ENCODE results near the gene PPARG. TPM values are rescaled to one million over a fixed set of nuclear protein-coding genes. Genes with fewer than 3 reads are reported as not detected.

PPARG gene
- total and polyA plus RNA-seq, 2 experiments from 2014 or later, result 0.15 to 0.42 TPM

DNA sequence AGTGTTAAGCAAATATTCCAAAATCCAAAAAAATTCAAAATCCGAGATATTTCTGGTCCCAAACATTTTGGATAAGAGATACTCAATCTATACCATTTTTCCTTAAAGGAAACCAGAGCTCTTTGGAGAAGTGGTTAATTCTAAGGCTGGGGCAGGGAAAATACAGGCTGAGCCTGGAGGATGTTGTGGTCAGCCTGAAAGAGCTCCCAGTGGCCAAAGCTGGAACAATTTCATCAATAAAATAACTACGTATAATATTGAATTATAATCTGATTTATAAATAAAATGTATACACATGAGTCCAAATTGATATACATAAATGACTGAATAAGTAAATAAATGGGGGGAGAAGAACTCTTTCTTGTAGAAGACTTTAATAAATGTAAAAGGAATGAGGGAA is 24.6 kb downstream of the PPARG start (continued):
- TF ChIP-seq NANOG (IDR thresholded peaks at IDR 0.05; ENCODE audit: borderline replicate concordance), result no peak

DNA sequence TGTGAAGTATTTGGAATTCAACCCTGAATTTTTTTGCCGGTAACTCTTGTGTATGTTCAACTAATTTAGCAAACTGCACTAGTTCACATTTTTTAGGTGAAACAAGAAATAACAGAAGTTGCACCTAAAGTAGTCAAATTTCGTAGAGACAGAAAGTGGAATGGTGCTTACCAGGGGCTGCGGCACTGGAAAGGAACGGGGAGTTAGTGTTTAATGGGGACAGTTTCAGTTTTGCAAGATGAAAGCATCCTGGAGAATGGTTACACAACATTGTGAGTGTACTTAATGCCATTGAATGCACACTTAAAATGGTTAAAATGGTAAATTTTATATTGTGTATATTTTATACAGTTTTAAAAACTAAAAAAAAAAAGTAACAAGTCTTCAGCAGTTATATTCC is 27.4 kb downstream of the PPARG start:
- Histone ChIP-seq H3K36me3 (ENCODE audit: insufficient read depth) (no peaks in the 10 kb centered on the region), H3K9me2 (ENCODE audit: insufficient read depth) (no peaks in the 10 kb centered on the region), H4K20me1 (replicated peaks; ENCODE audit: insufficient read depth) (no peaks in the 10 kb centered on the region), H3K4me1 (ENCODE audit: insufficient read depth) (no peaks in the 10 kb centered on the region), H3K4me2 (no peak overlapping the region), H3K79me2 (replicated peaks; ENCODE audit: insufficient read depth) (no peaks in the 10 kb centered on the region), H3K27ac (ENCODE audit: low read depth) (no peak overlapping the region), H3K27me3 (ENCODE audit: insufficient read depth) (no peaks in the 10 kb centered on the region), H3K4me3 (no peak overlapping the region), H3F3A (replicated peaks; ENCODE audit: low read depth) (no peaks in the 10 kb centered on the region), H2AFZ (no peak overlapping the region)
- Mint-ChIP-seq H3K36me3 (ENCODE audit: low read depth) (no peaks in the 10 kb centered on the region), H3K27me3 (ENCODE audit: insufficient read depth, low read depth, poor library complexity) (no peaks in the 10 kb centered on the region), H3K9me3 (no peaks in the 10 kb centered on the region), H3K4me1 (no peaks in the 10 kb centered on the region), H3K27ac (no peak overlapping the region), H3K4me3 (no peak overlapping the region)
- ATAC-seq (no peak), DNase-seq (ENCODE audit: low spot score) (no peak)
- TF ChIP-seq, protein P1, sequence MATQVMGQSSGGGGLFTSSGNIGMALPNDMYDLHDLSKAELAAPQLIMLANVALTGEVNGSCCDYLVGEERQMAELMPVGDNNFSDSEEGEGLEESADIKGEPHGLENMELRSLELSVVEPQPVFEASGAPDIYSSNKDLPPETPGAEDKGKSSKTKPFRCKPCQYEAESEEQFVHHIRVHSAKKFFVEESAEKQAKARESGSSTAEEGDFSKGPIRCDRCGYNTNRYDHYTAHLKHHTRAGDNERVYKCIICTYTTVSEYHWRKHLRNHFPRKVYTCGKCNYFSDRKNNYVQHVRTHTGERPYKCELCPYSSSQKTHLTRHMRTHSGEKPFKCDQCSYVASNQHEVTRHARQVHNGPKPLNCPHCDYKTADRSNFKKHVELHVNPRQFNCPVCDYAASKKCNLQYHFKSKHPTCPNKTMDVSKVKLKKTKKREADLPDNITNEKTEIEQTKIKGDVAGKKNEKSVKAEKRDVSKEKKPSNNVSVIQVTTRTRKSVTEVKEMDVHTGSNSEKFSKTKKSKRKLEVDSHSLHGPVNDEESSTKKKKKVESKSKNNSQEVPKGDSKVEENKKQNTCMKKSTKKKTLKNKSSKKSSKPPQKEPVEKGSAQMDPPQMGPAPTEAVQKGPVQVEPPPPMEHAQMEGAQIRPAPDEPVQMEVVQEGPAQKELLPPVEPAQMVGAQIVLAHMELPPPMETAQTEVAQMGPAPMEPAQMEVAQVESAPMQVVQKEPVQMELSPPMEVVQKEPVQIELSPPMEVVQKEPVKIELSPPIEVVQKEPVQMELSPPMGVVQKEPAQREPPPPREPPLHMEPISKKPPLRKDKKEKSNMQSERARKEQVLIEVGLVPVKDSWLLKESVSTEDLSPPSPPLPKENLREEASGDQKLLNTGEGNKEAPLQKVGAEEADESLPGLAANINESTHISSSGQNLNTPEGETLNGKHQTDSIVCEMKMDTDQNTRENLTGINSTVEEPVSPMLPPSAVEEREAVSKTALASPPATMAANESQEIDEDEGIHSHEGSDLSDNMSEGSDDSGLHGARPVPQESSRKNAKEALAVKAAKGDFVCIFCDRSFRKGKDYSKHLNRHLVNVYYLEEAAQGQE (IDR thresholded peaks at IDR 0.05; ENCODE audit: unreplicated experiment), result no peak
- TF ChIP-seq, protein P2, sequence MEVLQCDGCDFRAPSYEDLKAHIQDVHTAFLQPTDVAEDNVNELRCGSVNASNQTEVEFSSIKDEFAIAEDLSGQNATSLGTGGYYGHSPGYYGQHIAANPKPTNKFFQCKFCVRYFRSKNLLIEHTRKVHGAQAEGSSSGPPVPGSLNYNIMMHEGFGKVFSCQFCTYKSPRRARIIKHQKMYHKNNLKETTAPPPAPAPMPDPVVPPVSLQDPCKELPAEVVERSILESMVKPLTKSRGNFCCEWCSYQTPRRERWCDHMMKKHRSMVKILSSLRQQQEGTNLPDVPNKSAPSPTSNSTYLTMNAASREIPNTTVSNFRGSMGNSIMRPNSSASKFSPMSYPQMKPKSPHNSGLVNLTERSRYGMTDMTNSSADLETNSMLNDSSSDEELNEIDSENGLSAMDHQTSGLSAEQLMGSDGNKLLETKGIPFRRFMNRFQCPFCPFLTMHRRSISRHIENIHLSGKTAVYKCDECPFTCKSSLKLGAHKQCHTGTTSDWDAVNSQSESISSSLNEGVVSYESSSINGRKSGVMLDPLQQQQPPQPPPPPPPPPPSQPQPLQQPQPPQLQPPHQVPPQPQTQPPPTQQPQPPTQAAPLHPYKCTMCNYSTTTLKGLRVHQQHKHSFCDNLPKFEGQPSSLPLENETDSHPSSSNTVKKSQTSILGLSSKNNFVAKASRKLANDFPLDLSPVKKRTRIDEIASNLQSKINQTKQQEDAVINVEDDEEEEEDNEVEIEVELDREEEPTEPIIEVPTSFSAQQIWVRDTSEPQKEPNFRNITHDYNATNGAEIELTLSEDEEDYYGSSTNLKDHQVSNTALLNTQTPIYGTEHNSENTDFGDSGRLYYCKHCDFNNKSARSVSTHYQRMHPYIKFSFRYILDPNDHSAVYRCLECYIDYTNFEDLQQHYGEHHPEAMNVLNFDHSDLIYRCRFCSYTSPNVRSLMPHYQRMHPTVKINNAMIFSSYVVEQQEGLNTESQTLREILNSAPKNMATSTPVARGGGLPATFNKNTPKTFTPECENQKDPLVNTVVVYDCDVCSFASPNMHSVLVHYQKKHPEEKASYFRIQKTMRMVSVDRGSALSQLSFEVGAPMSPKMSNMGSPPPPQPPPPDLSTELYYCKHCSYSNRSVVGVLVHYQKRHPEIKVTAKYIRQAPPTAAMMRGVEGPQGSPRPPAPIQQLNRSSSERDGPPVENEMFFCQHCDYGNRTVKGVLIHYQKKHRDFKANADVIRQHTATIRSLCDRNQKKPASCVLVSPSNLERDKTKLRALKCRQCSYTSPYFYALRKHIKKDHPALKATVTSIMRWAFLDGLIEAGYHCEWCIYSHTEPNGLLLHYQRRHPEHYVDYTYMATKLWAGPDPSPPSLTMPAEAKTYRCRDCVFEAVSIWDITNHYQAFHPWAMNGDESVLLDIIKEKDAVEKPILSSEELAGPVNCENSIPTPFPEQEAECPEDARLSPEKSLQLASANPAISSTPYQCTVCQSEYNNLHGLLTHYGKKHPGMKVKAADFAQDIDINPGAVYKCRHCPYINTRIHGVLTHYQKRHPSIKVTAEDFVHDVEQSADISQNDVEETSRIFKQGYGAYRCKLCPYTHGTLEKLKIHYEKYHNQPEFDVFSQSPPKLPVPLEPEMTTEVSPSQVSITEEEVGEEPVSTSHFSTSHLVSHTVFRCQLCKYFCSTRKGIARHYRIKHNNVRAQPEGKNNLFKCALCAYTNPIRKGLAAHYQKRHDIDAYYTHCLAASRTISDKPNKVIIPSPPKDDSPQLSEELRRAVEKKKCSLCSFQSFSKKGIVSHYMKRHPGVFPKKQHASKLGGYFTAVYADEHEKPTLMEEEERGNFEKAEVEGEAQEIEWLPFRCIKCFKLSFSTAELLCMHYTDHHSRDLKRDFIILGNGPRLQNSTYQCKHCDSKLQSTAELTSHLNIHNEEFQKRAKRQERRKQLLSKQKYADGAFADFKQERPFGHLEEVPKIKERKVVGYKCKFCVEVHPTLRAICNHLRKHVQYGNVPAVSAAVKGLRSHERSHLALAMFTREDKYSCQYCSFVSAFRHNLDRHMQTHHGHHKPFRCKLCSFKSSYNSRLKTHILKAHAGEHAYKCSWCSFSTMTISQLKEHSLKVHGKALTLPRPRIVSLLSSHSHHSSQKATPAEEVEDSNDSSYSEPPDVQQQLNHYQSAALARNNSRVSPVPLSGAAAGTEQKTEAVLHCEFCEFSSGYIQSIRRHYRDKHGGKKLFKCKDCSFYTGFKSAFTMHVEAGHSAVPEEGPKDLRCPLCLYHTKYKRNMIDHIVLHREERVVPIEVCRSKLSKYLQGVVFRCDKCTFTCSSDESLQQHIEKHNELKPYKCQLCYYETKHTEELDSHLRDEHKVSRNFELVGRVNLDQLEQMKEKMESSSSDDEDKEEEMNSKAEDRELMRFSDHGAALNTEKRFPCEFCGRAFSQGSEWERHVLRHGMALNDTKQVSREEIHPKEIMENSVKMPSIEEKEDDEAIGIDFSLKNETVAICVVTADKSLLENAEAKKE (CRISPR knock-in tag; IDR thresholded peaks at IDR 0.05), result no peak
- no peak for TF ChIP-seq ZNF331 (CRISPR knock-in tag; IDR thresholded peaks at IDR 0.05; ENCODE audit: low read depth)
- TF ChIP-seq, protein P3, sequence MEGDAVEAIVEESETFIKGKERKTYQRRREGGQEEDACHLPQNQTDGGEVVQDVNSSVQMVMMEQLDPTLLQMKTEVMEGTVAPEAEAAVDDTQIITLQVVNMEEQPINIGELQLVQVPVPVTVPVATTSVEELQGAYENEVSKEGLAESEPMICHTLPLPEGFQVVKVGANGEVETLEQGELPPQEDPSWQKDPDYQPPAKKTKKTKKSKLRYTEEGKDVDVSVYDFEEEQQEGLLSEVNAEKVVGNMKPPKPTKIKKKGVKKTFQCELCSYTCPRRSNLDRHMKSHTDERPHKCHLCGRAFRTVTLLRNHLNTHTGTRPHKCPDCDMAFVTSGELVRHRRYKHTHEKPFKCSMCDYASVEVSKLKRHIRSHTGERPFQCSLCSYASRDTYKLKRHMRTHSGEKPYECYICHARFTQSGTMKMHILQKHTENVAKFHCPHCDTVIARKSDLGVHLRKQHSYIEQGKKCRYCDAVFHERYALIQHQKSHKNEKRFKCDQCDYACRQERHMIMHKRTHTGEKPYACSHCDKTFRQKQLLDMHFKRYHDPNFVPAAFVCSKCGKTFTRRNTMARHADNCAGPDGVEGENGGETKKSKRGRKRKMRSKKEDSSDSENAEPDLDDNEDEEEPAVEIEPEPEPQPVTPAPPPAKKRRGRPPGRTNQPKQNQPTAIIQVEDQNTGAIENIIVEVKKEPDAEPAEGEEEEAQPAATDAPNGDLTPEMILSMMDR (conservative IDR thresholded peaks at IDR 0.05; ENCODE audit: low read depth in 2 of 2), result no peak
- TF ChIP-seq ZNF114 (CRISPR knock-in tag; IDR thresholded peaks at IDR 0.05), result no peak
- no peak for TF ChIP-seq EZH2phosphoT487 (IDR thresholded peaks at IDR 0.05; ENCODE audit: unreplicated experiment)
- TF ChIP-seq CREB1 (CRISPR knock-in tag; IDR thresholded peaks at IDR 0.05; ENCODE audit: low read depth), result no peak
- no peak for TF ChIP-seq STAT1 (IDR thresholded peaks at IDR 0.05; ENCODE audit: unreplicated experiment)
- no peak for TF ChIP-seq NANOG (IDR thresholded peaks at IDR 0.05; ENCODE audit: borderline replicate concordance)
- TF ChIP-seq, protein P4, sequence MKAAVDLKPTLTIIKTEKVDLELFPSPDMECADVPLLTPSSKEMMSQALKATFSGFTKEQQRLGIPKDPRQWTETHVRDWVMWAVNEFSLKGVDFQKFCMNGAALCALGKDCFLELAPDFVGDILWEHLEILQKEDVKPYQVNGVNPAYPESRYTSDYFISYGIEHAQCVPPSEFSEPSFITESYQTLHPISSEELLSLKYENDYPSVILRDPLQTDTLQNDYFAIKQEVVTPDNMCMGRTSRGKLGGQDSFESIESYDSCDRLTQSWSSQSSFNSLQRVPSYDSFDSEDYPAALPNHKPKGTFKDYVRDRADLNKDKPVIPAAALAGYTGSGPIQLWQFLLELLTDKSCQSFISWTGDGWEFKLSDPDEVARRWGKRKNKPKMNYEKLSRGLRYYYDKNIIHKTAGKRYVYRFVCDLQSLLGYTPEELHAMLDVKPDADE (IDR thresholded peaks at IDR 0.05), result no peak
- TF ChIP-seq JUNB (IDR thresholded peaks at IDR 0.05; ENCODE audit: unreplicated experiment), result no peak
- TF ChIP-seq POLR2AphosphoS5 (IDR thresholded peaks at IDR 0.05; ENCODE audit: low read depth), result no peak
- no peak for TF ChIP-seq EZH2 (IDR thresholded peaks at IDR 0.05; ENCODE audit: low read depth, unreplicated experiment)
